Stimulated activated CD4-positive, alpha-beta T cell treated with anti-CD3 and anti-CD28 coated beads, Interleukin-12 subunit alpha, Interleukin-12 subunit beta, amount 100 ng/mL, for 4 hours (primary cell): ENCODE data around the gene RABGAP1.

ENCODE experiments used
- DNase-seq: peaks from one replicate; pipeline ENCODE4 v3.0.0-alpha.2; 2020

RABGAP1 gene

GRCh38 chr9:123049589-123050222 lies 108.9 kb downstream of the RABGAP1 start:
- DNase-seq: no peak

GRCh38 chr9:123053046-123053445 lies 112.2 kb downstream of the RABGAP1 start:
- DNase-seq: no peak

GRCh38 chr9:123053711-123054110 lies 112.9 kb downstream of the RABGAP1 start:
- DNase-seq: no peak

- DNase-seq: no peak
Observed at GRCh38 chr9:123058834-123059233, 118.0 kb downstream of the RABGAP1 start.

- DNase-seq: no peak
Observed at GRCh38 chr9:123059472-123060220, 118.8 kb downstream of the RABGAP1 start.

GRCh38 chr9:123061216-123061615 lies 120.4 kb downstream of the RABGAP1 start:
- no peak for DNase-seq

GRCh38 chr9:123062351-123063176 lies 121.7 kb downstream of the RABGAP1 start:
- DNase-seq: no peak

GRCh38 chr9:123063177-123063598 lies 122.4 kb downstream of the RABGAP1 start:
- no peak for DNase-seq

- no peak for DNase-seq
Observed at GRCh38 chr9:123063896-123064295, 123.1 kb downstream of the RABGAP1 start.

GRCh38 chr9:123064716-123065115 lies 123.9 kb downstream of the RABGAP1 start:
- no peak for DNase-seq

- no peak for DNase-seq
Observed at GRCh38 chr9:123065196-123065595, 124.4 kb downstream of the RABGAP1 start.

GRCh38 chr9:123067136-123067535 lies 126.3 kb downstream of the RABGAP1 start:
- no peak for DNase-seq

GRCh38 chr9:123069010-123069481 lies 128.2 kb downstream of the RABGAP1 start:
- no peak for DNase-seq

GRCh38 chr9:123070198-123070597 lies 129.4 kb downstream of the RABGAP1 start:
- DNase-seq: no peak

GRCh38 chr9:123072407-123072995 lies 131.7 kb downstream of the RABGAP1 start:
- DNase-seq: no peak

- DNase-seq: no peak
Observed at GRCh38 chr9:123073441-123073840, 132.6 kb downstream of the RABGAP1 start.

- no peak for DNase-seq
Observed at GRCh38 chr9:123073991-123074422, 133.2 kb downstream of the RABGAP1 start.

- DNase-seq: no peak
Observed at GRCh38 chr9:123074628-123075027, 133.8 kb downstream of the RABGAP1 start.

- DNase-seq: no peak
Observed at GRCh38 chr9:123080444-123080843, 139.6 kb downstream of the RABGAP1 start.

GRCh38 chr9:123081824-123082223 lies 141.0 kb downstream of the RABGAP1 start:
- no peak for DNase-seq

GRCh38 chr9:123083680-123084079 lies 142.9 kb downstream of the RABGAP1 start:
- no peak for DNase-seq

- no peak for DNase-seq
Observed at GRCh38 chr9:123084256-123084655, 143.4 kb downstream of the RABGAP1 start.

GRCh38 chr9:123085916-123086315 lies 145.1 kb downstream of the RABGAP1 start:
- DNase-seq: no peak
